Memory B cell (primary cell): ENCODE results near the gene PIGO.

Experiments
- ATAC-seq: fragments of 150-1000 bp; cut with Tn5 transposase; 2 replicates; pipeline ENCODE4 v1.10.0; 2021; ENCODE audit warnings: low read depth, mild to moderate bottlenecking, moderate library complexity
- DNase-seq, 2 donors: peaks; one replicate each; pipeline ENCODE4 v3.0.0; 2022; ENCODE audit warnings: low spot score in 2 of 2
- H3K27ac Mint-ChIP-seq: one replicate; pipeline ENCODE4 v1.8.0; 2022; ENCODE audit warnings: mild to moderate bottlenecking, moderate library complexity, mixed read lengths
- H3K27me3 Mint-ChIP-seq: one replicate; pipeline ENCODE4 v1.8.0; 2022; ENCODE audit warnings: mixed read lengths
- H3K36me3 Mint-ChIP-seq: one replicate; pipeline ENCODE4 v1.8.0; 2022; ENCODE audit warnings: mild to moderate bottlenecking, mixed read lengths
- H3K4me1 Mint-ChIP-seq: one replicate; pipeline ENCODE4 v1.8.0; 2022; ENCODE audit warnings: mixed read lengths
- H3K4me3 Mint-ChIP-seq: one replicate; pipeline ENCODE4 v1.8.0; 2022; ENCODE audit warnings: mild to moderate bottlenecking, moderate library complexity, mixed read lengths
- H3K9me3 Mint-ChIP-seq: one replicate; pipeline ENCODE4 v1.8.0; 2022; ENCODE audit warnings: mixed read lengths

Gene PIGO

DNA sequence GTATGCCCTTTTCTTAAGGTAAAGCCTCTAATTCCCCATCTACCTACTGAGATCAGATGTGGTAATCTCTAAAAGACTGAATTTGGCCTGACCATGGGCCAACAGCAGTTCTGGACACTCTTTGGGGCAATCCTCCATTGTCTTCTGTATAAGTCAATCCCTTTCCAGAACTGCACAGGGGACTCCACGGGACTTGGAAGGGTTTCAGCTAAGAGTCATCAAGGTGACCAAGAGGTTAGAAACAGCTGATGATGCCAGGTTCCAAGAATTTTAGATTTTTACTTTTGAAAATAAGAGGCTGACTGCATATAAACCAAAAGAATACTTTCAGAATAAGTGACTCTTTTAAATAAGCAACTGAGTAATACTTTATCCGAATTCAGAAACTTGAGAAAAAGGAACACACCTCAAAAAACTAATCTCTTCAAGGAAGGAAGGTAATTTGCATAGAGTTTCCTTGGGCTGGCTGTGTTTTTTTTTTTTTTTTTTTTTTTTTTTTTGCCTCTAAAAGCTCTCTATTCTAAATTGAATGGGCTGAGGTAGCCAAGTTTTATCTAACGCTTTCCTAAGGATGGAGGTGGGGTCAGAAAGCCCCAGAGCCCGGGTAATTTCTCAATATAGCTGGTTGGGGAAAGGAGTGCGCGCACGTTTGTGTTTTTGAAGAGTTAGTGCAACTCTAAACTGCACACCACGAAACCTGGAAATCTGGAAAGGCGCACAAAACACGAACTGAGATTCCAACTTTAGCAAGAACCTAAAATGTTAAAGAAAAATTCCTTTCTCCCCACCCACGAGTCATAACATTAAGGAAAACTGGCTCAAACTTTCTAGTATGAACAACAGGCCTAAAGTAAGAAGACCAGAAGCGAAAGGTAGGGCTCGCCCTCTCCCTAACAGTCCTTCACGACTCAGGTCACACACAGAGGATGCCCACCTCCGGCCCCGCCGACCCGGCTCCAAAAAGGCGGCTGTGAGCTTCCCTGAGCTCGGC lies 25.3 kb downstream of the PIGO start:
- no peak for DNase-seq
- ATAC-seq = no peak
- no peaks in the 10 kb centered on the region for H3K27me3 Mint-ChIP-seq
- H3K4me3 Mint-ChIP-seq = peak overlapping the region; percentile 85
- H3K4me1 Mint-ChIP-seq = peaks cover 29% of the 10 kb centered on the region
- H3K36me3 Mint-ChIP-seq = peaks cover 26% of the 10 kb centered on the region
- H3K9me3 Mint-ChIP-seq = no peaks in the 10 kb centered on the region
- H3K27ac Mint-ChIP-seq = peak overlapping the region; percentile 85

DNA sequence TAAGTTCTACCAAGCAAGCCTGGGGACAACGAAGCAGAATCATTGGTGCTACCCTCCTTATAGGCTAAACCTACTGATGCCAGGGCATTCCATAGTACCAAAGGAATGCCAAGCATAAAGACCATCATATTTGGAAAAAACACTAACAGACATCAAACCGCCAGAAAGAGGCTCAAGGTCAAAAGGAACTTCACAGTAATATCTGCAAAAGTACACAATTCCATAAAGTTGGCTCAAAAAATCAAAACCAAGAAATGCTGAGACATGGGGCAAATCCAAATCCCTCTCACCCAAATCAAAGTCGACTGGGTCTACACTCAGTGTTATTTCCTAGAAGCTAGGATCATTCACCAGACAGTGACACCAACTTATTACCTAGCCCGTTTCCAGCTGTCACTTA lies 27.4 kb downstream of the PIGO start:
- no peak overlapping the region for H3K27ac Mint-ChIP-seq
- H3K9me3 Mint-ChIP-seq = no peaks in the 10 kb centered on the region
- peaks cover 24% of the 10 kb centered on the region for H3K36me3 Mint-ChIP-seq
- peak overlapping the region; percentile 65 for H3K4me3 Mint-ChIP-seq
- no peaks in the 10 kb centered on the region for H3K27me3 Mint-ChIP-seq
- DNase-seq = no peak
- ATAC-seq = no peak
- H3K4me1 Mint-ChIP-seq = peaks cover 29% of the 10 kb centered on the region

DNA sequence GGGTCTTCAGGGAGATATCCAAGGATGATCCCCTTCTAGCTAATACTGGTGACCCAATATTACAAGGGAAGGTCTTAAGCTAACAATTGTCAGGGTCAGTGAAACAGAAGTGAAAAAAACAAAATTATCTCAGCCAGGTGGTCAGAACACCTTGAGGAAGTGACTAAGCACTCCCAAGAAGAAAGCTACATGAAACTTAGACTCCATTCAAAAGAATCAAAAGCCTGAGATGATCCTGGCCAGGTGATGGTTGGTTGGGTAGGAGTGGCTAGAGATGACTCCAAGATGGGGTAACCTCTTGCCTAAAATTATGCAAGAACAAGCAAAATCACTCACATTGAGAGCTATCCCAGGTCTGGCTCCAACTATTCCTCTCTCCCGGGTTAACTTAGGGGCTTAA lies 29.3 kb downstream of the PIGO start:
- Mint-ChIP-seq H3K4me3 (no peak overlapping the region), H3K27me3 (no peaks in the 10 kb centered on the region)
- ATAC-seq = no peak

DNA sequence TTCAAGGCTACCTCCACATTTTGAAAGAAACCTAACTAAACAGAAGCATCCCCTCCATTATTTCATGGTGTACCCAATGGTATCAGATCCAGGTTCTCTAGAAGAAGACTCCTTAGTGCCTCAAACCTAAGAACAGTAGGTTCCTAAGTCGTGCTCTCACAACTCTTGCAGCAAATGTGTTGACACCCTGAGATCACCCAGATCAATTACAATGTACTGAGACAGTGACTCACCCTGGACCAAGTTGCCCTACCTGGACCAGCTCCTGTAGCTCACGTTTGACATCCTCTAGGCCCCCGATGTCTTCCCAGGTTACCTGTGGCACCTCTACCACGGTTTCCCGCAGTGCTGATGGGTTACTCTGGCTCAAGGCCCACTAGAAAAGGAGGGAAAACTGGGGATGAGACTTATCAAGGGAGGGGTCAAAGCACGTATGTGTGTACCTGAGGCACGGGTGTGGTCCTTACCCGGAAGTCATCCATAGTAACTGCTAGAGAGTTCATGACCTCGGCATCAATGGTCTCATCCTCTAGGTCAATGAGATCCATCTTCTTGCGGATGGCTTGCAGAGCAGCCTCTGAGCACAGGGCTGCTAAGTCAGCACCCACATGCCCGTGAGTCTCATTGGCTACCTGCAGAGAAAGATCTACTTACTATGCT lies 35.7 kb downstream of the PIGO start:
- Mint-ChIP-seq H3K4me3 (no peak overlapping the region), H3K9me3 (no peaks in the 10 kb centered on the region), H3K27ac (no peak overlapping the region), H3K36me3 (peaks cover 57% of the 10 kb centered on the region), H3K4me1 (no peaks in the 10 kb centered on the region), H3K27me3 (no peaks in the 10 kb centered on the region)
- DNase-seq (no peak), ATAC-seq (no peak)

More for the DNA sequence above, 29.3 kb downstream of the PIGO start:
- H3K4me1 Mint-ChIP-seq = peaks cover 26% of the 10 kb centered on the region
- H3K36me3 Mint-ChIP-seq = peaks cover 37% of the 10 kb centered on the region
- no peak overlapping the region for H3K27ac Mint-ChIP-seq
- DNase-seq = no peak
- H3K9me3 Mint-ChIP-seq = no peaks in the 10 kb centered on the region

DNA sequence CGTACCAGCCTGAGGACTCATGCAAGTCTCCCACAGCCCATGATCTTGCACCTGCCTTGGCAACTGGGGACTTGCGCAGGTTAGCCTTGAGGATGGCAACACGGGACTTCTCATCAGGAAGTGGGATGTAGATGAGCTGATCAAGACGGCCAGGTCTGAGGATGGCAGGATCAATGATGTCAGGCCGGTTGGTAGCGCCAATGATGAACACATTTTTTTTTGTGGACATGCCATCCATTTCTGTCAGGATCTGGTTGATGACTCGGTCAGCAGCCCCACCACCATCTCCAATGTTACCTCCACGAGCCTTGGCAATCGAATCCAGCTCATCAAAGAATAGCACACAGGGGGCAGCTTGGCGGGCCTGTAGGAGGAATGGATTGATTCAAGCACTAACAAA lies 37.0 kb downstream of the PIGO start:
- Mint-ChIP-seq H3K9me3 (no peaks in the 10 kb centered on the region), H3K36me3 (peaks cover 57% of the 10 kb centered on the region), H3K27ac (no peak overlapping the region), H3K27me3 (no peaks in the 10 kb centered on the region), H3K4me1 (no peaks in the 10 kb centered on the region), H3K4me3 (no peak overlapping the region)
- ATAC-seq (no peak), DNase-seq (no peak)

DNA sequence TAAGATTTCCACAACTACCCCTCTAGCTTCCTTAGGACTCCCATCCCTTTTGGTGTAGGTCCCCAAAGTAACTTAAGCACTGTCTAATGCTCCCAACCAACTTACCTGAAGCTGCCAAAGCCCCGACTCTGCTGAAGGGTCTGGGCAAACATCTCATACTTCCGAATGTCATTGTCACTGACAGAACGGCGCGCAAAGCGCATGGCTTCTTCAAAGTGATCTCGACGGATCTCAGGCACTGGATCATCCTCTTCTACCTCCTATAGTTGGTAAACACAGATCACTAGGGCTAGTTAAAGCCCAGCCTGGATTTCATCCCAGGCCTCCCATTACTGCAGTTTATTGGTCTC lies 39.1 kb downstream of the PIGO start:
- H3K27ac Mint-ChIP-seq = no peak overlapping the region
- H3K4me1 Mint-ChIP-seq = peaks cover 2% of the 10 kb centered on the region
- peaks cover 48% of the 10 kb centered on the region for H3K36me3 Mint-ChIP-seq
- no peaks in the 10 kb centered on the region for H3K9me3 Mint-ChIP-seq
- H3K4me3 Mint-ChIP-seq = no peak overlapping the region
- H3K27me3 Mint-ChIP-seq = no peaks in the 10 kb centered on the region
- ATAC-seq (no peak), DNase-seq (no peak)

DNA sequence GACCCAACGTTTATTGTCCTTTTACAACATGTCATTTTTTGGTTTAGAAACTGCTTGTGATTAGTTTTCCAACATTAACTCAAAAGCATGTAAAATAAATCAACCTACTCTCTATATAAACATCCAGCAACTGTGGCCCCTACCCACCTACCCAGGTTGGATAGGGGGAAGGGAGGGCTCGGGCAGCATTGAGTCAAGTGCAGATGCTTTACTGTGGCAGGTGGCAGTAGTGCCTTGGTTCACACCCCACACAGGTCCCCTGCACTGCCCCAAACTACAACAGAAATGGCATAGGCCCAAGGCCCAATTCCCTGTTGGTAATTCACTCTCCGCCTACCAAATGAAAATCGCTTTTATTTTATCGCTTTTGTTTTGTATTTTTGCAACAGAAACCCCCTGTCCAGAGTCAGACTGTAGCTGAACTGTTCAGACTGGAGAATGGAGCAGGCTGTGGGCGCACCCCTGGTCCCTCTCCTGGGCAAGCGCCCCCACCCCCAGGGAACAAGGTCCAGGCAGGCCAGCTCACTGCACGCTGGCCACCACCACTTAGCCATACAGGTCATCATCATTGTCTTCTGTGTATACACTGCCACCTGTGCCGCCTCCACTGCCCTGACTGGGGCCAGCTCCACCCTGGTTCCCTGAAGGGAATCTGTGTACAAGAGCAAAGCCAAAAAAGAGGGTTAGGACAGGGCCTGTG lies 39.7 kb downstream of the PIGO start:
- ATAC-seq = no peak
- Mint-ChIP-seq H3K9me3 (no peaks in the 10 kb centered on the region), H3K4me1 (peaks cover 2% of the 10 kb centered on the region), H3K36me3 (peaks cover 45% of the 10 kb centered on the region), H3K4me3 (no peak overlapping the region), H3K27ac (peak overlapping the region; percentile 14), H3K27me3 (no peaks in the 10 kb centered on the region)
- DNase-seq = no peak

DNA sequence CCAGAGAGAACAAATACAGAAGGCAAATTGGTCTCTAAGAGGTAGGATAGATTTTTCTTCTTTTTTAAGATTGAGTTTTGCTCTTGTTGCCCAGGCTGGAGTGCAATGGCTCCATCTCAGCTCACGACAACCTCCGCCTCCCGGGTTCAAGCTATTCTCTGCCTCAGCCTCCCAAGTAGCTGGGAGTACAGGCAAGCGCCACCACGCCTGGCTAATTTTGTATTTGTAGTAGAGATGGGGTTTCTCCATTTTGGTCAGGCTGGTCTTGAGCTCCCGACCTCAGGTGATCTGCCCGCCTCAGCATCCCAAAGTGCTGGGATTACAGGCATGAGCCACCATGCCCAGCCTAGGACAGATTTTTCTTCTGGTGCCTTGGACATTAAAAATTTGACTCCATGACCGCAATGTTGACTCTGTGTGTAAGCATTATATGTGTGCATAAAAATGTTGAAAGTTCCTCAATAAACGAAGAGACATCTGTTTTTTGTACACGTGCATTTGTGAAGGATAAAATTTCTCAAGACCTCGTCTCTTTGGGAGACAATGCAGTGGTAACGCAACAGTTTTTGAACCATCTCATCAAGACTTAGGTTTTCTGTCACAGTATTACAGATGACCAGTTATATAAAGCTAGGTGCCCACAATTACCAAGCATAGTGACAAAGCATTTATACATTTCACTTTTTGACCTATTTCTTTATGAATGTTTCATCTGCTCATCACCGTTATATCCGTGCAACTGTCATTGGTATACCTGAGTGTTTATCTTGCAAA lies 41.3 kb downstream of the PIGO start:
- DNase-seq = no peak
- H3K4me1 Mint-ChIP-seq = peaks cover 7% of the 10 kb centered on the region
- H3K4me3 Mint-ChIP-seq = no peak overlapping the region
- no peaks in the 10 kb centered on the region for H3K9me3 Mint-ChIP-seq
- peak overlapping the region; percentile 77 for H3K27ac Mint-ChIP-seq
- H3K27me3 Mint-ChIP-seq = no peaks in the 10 kb centered on the region
- peaks cover 37% of the 10 kb centered on the region for H3K36me3 Mint-ChIP-seq
- no peak for ATAC-seq

DNA sequence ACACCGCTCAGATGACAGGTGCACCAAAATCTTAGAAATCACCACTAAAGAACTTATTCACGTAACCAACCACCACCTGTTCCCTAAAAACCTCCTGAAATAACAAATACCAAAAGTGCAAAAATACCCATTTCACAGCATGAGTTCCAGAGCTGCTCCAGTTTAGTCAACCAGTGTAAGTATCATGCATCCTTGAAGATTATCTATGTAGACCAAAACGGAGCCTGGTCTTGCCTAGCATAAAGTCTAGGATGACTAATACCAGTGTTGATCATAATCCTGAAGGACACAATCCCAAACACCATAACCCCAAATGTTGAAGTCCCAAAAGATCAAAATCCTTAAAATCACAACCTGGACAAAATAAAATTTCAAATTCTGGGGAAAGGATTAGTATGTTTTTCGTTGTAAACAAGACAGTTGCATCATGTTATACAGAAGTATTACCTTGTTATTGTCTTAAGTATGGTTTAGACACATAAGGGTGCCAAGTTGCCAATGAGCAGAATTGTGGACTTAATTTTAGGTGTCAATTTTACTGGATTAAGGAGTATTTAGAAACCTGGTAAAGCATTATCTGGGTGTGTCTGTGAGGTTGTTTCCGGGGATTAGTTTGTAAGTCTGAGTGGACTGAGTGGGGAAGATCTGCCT lies 42.1 kb downstream of the PIGO start:
- H3K36me3 Mint-ChIP-seq = peaks cover 32% of the 10 kb centered on the region
- H3K4me3 Mint-ChIP-seq = no peak overlapping the region
- peaks cover 7% of the 10 kb centered on the region for H3K4me1 Mint-ChIP-seq
- H3K9me3 Mint-ChIP-seq = no peaks in the 10 kb centered on the region
- DNase-seq (no peak), ATAC-seq (no peak)
- H3K27ac Mint-ChIP-seq = peak overlapping the region; percentile 77
- no peaks in the 10 kb centered on the region for H3K27me3 Mint-ChIP-seq

DNA sequence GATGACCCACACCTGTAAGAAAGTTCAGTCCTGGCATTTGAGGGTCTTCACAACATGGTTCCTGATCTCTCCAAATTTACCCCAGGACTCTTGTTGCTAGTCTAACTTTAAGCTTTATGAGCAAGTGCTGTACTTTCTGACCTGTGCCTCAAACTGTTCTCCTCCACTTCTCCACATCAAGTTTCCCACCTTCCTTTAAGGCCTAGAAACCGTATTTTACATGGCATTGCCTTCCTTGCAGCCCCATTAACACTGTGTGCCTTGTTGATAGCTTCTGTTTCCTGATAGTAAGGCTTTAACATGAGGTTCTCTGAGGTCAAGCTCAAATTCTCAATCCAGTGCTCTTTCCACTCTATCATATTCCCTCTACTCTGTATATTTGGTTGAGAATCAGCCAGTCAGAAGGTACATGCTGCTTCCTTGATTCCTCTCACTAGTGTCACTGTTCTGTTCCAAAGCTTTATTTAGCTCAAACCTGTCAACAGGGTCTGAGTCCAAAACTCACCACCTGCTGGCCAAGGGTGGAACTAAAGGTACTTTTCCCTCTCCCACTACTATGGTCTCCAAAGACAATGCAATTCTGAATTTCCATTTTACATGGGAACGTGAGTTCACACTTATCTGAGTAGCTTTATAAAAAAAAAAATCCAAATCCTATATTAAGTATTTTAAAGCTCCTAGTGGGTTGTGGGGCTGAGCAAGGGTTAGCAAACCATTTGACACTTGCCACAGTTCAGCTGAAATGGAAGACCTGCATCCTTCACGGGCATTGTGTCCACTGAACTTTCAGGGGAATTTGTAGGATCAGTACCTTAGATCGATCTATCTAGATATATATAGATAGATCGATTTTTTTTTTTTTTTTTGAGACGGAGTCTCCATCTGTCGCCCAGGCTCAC lies 45.1 kb downstream of the PIGO start:
- no peaks in the 10 kb centered on the region for H3K9me3 Mint-ChIP-seq
- no peaks in the 10 kb centered on the region for H3K27me3 Mint-ChIP-seq
- H3K4me1 Mint-ChIP-seq = peaks cover 7% of the 10 kb centered on the region
- H3K4me3 Mint-ChIP-seq = no peak overlapping the region
- ATAC-seq (peak; percentile 88), DNase-seq (peak; percentile 35 to 40)
- H3K36me3 Mint-ChIP-seq = peaks cover 19% of the 10 kb centered on the region
- H3K27ac Mint-ChIP-seq = no peak overlapping the region

DNA sequence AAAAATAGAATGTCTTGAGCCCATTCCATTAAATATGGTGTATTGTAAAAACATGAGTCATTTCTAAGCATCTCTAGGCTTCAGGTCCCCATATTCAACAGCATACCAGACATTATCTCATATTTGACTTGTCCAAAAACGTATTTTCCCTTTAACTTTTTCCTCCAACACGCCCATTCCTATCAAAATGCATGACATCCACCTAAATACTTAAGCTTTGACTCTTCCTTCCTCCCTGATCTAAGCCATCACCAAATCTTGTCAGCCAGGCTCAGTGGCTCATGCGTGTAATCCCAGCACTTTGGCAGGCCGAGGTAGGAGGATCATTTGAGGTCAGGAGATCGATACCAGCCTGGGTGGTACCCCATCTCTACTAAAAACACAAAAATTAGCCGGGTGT lies 47.9 kb downstream of the PIGO start:
- DNase-seq (no peak), ATAC-seq (no peak)
- Mint-ChIP-seq H3K36me3 (peaks cover 20% of the 10 kb centered on the region), H3K27me3 (no peaks in the 10 kb centered on the region), H3K4me3 (no peak overlapping the region), H3K4me1 (peaks cover 11% of the 10 kb centered on the region), H3K9me3 (no peaks in the 10 kb centered on the region), H3K27ac (no peak overlapping the region)

DNA sequence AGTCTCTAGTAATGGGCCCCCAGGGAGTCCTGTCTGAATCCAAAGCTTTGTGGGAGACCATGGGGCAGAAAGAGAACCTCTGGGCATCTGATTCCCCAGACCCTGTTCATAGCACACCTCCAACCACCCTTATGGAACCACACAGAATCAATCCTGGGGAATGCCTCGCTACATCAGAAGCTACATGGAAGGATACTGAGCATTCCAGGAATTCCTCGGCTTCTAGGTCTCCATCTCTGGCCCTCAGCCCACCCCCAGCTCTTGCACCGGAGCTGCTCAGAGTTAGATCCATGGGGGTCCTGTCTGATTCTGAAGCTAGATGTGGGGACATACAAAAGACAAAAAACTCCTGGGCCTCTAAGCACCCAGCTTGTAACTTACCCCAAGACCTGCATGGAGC lies 52.3 kb downstream of the PIGO start:
- Mint-ChIP-seq H3K27ac (no peak overlapping the region), H3K9me3 (no peaks in the 10 kb centered on the region), H3K4me1 (peaks cover 13% of the 10 kb centered on the region), H3K36me3 (peaks cover 24% of the 10 kb centered on the region), H3K27me3 (no peaks in the 10 kb centered on the region), H3K4me3 (no peak overlapping the region)
- DNase-seq = no peak
- ATAC-seq = no peak
